Measurements from ENCODE around the gene ABCB11. TPM values are rescaled to one million over a fixed set of nuclear protein-coding genes. Genes with fewer than 3 reads are reported as not detected.
"Not testable (repeated sequence)": the region's sequence is repeated elsewhere in the genome, so short reads cannot be mapped to it uniquely, and the experiment has no call there.

Gene ABCB11
- total RNA-seq, 1 experiment from 2014 or later: 0.07 TPM

DNA sequence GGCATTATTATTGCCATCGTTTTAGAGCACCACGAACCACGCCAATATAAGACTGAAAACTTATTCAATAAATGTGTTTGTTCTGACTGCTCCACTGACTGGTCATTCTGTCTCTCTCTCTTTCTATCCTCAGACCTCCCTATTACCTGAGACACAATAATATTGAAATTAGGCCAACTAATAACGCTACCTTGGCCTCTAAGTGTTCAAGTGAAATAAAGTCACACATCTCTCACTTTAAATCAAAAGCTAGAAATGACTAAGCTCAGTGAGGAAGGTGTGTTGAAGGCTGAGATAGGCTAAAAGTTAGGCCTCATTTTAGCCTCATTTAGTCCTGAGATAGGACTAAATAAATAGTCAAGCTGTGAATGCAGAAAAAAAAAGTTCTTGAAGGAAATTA is 91.2 kb downstream of the ABCB11 start:
- no peaks in the 10 kb centered on the region for H3K4me1 ChIP-seq (ENCODE audit: low read length)
- DNase-seq: no peak
- H3K4me2 ChIP-seq (ENCODE audit: low read depth, low read length, poor library complexity, severe bottlenecking): no peak overlapping the region
- no peaks in the 10 kb centered on the region for H3K79me2 ChIP-seq (ENCODE audit: low read length)
- H3K4me3 ChIP-seq (ENCODE audit: low read length): no peak overlapping the region
- no peak overlapping the region for H3K27ac ChIP-seq (ENCODE audit: low read length)
- H3K36me3 ChIP-seq (ENCODE audit: insufficient read depth, low read length): no peaks in the 10 kb centered on the region
- H3K9ac ChIP-seq (ENCODE audit: low read length): no peak overlapping the region
- H4K20me1 ChIP-seq (ENCODE audit: insufficient read depth, low read depth, low read length): no peaks in the 10 kb centered on the region
- no peak overlapping the region for H2AFZ ChIP-seq (ENCODE audit: low read length)
- no peaks in the 10 kb centered on the region for H3K27me3 ChIP-seq (ENCODE audit: low read length)
- H3K9me3 ChIP-seq (ENCODE audit: low read length): no peaks in the 10 kb centered on the region
- no peaks in the 10 kb centered on the region for H3K9me2 ChIP-seq (replicated peaks; ENCODE audit: insufficient read depth, low read length)

DNA sequence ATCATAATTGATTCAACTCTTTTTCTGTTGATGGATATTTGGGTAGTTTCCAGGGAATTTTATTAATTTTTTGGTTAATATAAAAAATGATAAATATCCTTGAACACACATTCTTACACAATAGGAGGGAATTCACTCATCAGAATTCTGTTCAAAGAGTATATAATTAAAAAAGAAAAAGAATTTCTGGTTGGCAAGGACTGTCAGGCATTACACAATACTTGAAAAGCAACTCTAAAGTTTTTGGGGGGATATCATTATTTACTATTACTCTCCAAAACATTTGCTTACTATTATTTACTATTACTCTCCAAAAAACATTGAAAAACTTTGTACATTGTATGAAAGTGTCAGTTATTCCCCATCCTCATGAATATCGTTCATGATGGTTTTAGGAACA is 92.1 kb downstream of the ABCB11 start:
- no peaks in the 10 kb centered on the region for H3K36me3 ChIP-seq (ENCODE audit: insufficient read depth, low read length)
- H3K4me1 ChIP-seq (ENCODE audit: low read length): no peaks in the 10 kb centered on the region
- no peaks in the 10 kb centered on the region for H3K9me3 ChIP-seq (ENCODE audit: low read length)
- no peak overlapping the region for H2AFZ ChIP-seq (ENCODE audit: low read length)
- DNase-seq: no peak
- no peak overlapping the region for H3K4me2 ChIP-seq (ENCODE audit: low read depth, low read length, poor library complexity, severe bottlenecking)
- H3K27me3 ChIP-seq (ENCODE audit: low read length): no peaks in the 10 kb centered on the region
- H3K79me2 ChIP-seq (ENCODE audit: low read length): no peaks in the 10 kb centered on the region
- H3K9ac ChIP-seq (ENCODE audit: low read length): no peak overlapping the region
- H3K27ac ChIP-seq (ENCODE audit: low read length): no peak overlapping the region
- H3K4me3 ChIP-seq (ENCODE audit: low read length): no peak overlapping the region
- no peaks in the 10 kb centered on the region for H3K9me2 ChIP-seq (replicated peaks; ENCODE audit: insufficient read depth, low read length)
- H4K20me1 ChIP-seq (ENCODE audit: insufficient read depth, low read depth, low read length): no peaks in the 10 kb centered on the region

DNA sequence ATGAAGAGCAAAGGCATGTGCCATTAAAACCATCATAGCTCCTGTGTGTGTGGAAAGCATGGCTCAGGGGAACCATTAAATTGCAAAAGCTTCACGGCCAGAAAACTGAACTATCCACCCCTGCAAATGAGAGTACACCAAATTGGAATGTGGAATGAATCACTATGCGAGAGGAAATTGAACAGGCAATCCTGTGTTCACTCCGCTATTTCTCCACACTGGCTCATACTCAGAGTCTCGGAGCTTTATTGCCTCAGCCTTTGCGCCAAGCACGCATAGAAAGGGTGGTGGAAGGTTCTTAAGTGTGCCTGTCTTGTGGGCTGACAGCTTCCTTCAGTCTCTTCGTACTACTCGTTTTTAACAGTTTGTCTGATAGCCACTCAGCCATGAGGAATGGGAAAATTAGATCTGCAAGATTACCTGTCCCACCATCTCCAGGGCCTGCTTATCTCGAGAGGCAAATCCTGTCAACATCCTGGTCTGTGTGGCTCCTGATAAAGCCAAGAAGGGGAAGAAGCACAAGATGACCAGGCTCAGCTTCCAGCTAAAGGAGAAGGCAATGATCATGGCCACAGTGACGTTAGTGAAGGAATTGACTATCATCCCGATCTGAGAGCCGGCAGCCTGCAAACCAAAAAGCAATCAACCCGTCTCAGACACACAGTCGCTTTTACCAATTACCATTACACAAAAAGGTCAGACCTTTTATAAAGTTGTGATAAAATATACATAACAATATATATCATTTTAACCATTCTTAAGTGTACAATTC is 95.1 kb downstream of the ABCB11 start:
- no peaks in the 10 kb centered on the region for H3K4me1 ChIP-seq (ENCODE audit: low read length)
- no peaks in the 10 kb centered on the region for H3K79me2 ChIP-seq (ENCODE audit: low read length)
- no peak for DNase-seq
- H3K4me3 ChIP-seq (ENCODE audit: low read length): no peak overlapping the region
- no peaks in the 10 kb centered on the region for H3K36me3 ChIP-seq (ENCODE audit: insufficient read depth, low read length)
- H2AFZ ChIP-seq (ENCODE audit: low read length): no peak overlapping the region
- no peak overlapping the region for H3K4me2 ChIP-seq (ENCODE audit: low read depth, low read length, poor library complexity, severe bottlenecking)
- no peaks in the 10 kb centered on the region for H3K27me3 ChIP-seq (ENCODE audit: low read length)
- no peaks in the 10 kb centered on the region for H3K9me2 ChIP-seq (replicated peaks; ENCODE audit: insufficient read depth, low read length)
- H3K27ac ChIP-seq (ENCODE audit: low read length): no peak overlapping the region
- no peak overlapping the region for H3K9ac ChIP-seq (ENCODE audit: low read length)
- H3K9me3 ChIP-seq (ENCODE audit: low read length): no peaks in the 10 kb centered on the region
- H4K20me1 ChIP-seq (ENCODE audit: insufficient read depth, low read depth, low read length): no peaks in the 10 kb centered on the region

GRCh38 chr2:168934826-168935225 is 96.3 kb downstream of the ABCB11 start:
- Histone ChIP-seq H2AFZ (ENCODE audit: low read length) (no peak overlapping the region), H3K4me1 (ENCODE audit: low read length) (no peaks in the 10 kb centered on the region), H3K9me3 (ENCODE audit: low read length) (no peaks in the 10 kb centered on the region)

GRCh38 chr2:168932174-168932573 is 99.0 kb downstream of the ABCB11 start:
- not testable (repeated sequence) for H3K9me3 ChIP-seq (ENCODE audit: low read length); H3K4me3 ChIP-seq (ENCODE audit: low read length); H4K20me1 ChIP-seq (ENCODE audit: insufficient read depth, low read depth, low read length); H3K9ac ChIP-seq (ENCODE audit: low read length); H3K79me2 ChIP-seq (ENCODE audit: low read length); H3K36me3 ChIP-seq (ENCODE audit: insufficient read depth, low read length); H3K4me2 ChIP-seq (ENCODE audit: low read depth, low read length, poor library complexity, severe bottlenecking); H3K27me3 ChIP-seq (ENCODE audit: low read length); DNase-seq; H2AFZ ChIP-seq (ENCODE audit: low read length); H3K9me2 ChIP-seq (replicated peaks; ENCODE audit: insufficient read depth, low read length); H3K4me1 ChIP-seq (ENCODE audit: low read length); H3K27ac ChIP-seq (ENCODE audit: low read length)

More at GRCh38 chr2:168934826-168935225, 96.3 kb downstream of the ABCB11 start:
- H3K36me3 ChIP-seq (ENCODE audit: insufficient read depth, low read length): no peaks in the 10 kb centered on the region
- H3K4me3 ChIP-seq (ENCODE audit: low read length): no peak overlapping the region
- H3K9ac ChIP-seq (ENCODE audit: low read length): no peak overlapping the region
- H3K79me2 ChIP-seq (ENCODE audit: low read length): no peaks in the 10 kb centered on the region
- no peak overlapping the region for H3K27ac ChIP-seq (ENCODE audit: low read length)
- H3K9me2 ChIP-seq (replicated peaks; ENCODE audit: insufficient read depth, low read length): no peaks in the 10 kb centered on the region
- H4K20me1 ChIP-seq (ENCODE audit: insufficient read depth, low read depth, low read length): no peaks in the 10 kb centered on the region
- DNase-seq: no peak
- H3K27me3 ChIP-seq (ENCODE audit: low read length): no peaks in the 10 kb centered on the region
- H3K4me2 ChIP-seq (ENCODE audit: low read depth, low read length, poor library complexity, severe bottlenecking): no peak overlapping the region

DNA sequence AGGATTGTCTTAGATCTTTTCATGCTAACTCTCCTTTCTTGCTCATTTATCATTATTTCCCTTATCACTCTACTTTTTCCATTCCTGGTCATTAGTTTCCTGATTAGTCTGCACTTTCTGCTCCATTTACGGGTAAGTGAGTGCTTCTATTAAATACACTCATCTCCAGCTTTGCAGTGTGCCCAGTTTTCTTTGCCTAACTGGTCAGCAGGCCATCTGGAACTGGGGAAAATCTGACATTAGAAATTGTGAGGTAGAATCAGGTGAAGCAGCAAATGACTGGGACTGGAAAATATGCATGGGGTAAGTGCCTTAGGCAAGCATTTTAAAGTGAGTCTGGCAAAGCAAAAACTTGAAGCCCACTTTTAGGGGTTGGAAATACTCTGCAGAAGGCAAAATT is 100.9 kb downstream of the ABCB11 start:
- Histone ChIP-seq H3K36me3 (ENCODE audit: insufficient read depth, low read length) (no peaks in the 10 kb centered on the region), H3K79me2 (ENCODE audit: low read length) (no peaks in the 10 kb centered on the region), H3K9me2 (replicated peaks; ENCODE audit: insufficient read depth, low read length) (no peaks in the 10 kb centered on the region), H4K20me1 (ENCODE audit: insufficient read depth, low read depth, low read length) (no peaks in the 10 kb centered on the region), H3K4me1 (ENCODE audit: low read length) (peaks cover 4% of the 10 kb centered on the region), H3K9me3 (ENCODE audit: low read length) (no peaks in the 10 kb centered on the region), H3K9ac (ENCODE audit: low read length) (no peak overlapping the region), H3K4me2 (ENCODE audit: low read depth, low read length, poor library complexity, severe bottlenecking) (no peak overlapping the region), H3K4me3 (ENCODE audit: low read length) (no peak overlapping the region), H2AFZ (ENCODE audit: low read length) (no peak overlapping the region), H3K27ac (ENCODE audit: low read length) (no peak overlapping the region), H3K27me3 (ENCODE audit: low read length) (no peaks in the 10 kb centered on the region)
- DNase-seq: no peak

GRCh38 chr2:168929031-168929430 is 102.1 kb downstream of the ABCB11 start:
- H3K9ac ChIP-seq (ENCODE audit: low read length): no peak overlapping the region
- no peak for DNase-seq
- H3K79me2 ChIP-seq (ENCODE audit: low read length): no peaks in the 10 kb centered on the region
- no peak overlapping the region for H3K4me2 ChIP-seq (ENCODE audit: low read depth, low read length, poor library complexity, severe bottlenecking)
- H3K9me2 ChIP-seq (replicated peaks; ENCODE audit: insufficient read depth, low read length): no peaks in the 10 kb centered on the region
- H3K4me3 ChIP-seq (ENCODE audit: low read length): no peak overlapping the region
- no peaks in the 10 kb centered on the region for H3K27me3 ChIP-seq (ENCODE audit: low read length)
- H3K4me1 ChIP-seq (ENCODE audit: low read length): peaks cover 4% of the 10 kb centered on the region
- no peak overlapping the region for H3K27ac ChIP-seq (ENCODE audit: low read length)
- no peaks in the 10 kb centered on the region for H3K9me3 ChIP-seq (ENCODE audit: low read length)
- H4K20me1 ChIP-seq (ENCODE audit: insufficient read depth, low read depth, low read length): no peaks in the 10 kb centered on the region
- H2AFZ ChIP-seq (ENCODE audit: low read length): no peak overlapping the region
- H3K36me3 ChIP-seq (ENCODE audit: insufficient read depth, low read length): no peaks in the 10 kb centered on the region

- no peak overlapping the region for H3K4me3 ChIP-seq (ENCODE audit: low read length)
- H3K4me2 ChIP-seq (ENCODE audit: low read depth, low read length, poor library complexity, severe bottlenecking): no peak overlapping the region
- no peaks in the 10 kb centered on the region for H3K9me3 ChIP-seq (ENCODE audit: low read length)
- no peaks in the 10 kb centered on the region for H3K79me2 ChIP-seq (ENCODE audit: low read length)
- DNase-seq: no peak
- no peaks in the 10 kb centered on the region for H3K9me2 ChIP-seq (replicated peaks; ENCODE audit: insufficient read depth, low read length)
- no peak overlapping the region for H3K27ac ChIP-seq (ENCODE audit: low read length)
- no peak overlapping the region for H3K9ac ChIP-seq (ENCODE audit: low read length)
- H3K4me1 ChIP-seq (ENCODE audit: low read length): peaks cover 4% of the 10 kb centered on the region
- no peaks in the 10 kb centered on the region for H3K27me3 ChIP-seq (ENCODE audit: low read length)
- H4K20me1 ChIP-seq (ENCODE audit: insufficient read depth, low read depth, low read length): no peaks in the 10 kb centered on the region
- H2AFZ ChIP-seq (ENCODE audit: low read length): no peak overlapping the region
- no peaks in the 10 kb centered on the region for H3K36me3 ChIP-seq (ENCODE audit: insufficient read depth, low read length)
Measured at GRCh38 chr2:168928113-168928831, 102.9 kb downstream of the ABCB11 start.
